Measurements from ENCODE around the gene SPOCK1.

Gene SPOCK1

DNA sequence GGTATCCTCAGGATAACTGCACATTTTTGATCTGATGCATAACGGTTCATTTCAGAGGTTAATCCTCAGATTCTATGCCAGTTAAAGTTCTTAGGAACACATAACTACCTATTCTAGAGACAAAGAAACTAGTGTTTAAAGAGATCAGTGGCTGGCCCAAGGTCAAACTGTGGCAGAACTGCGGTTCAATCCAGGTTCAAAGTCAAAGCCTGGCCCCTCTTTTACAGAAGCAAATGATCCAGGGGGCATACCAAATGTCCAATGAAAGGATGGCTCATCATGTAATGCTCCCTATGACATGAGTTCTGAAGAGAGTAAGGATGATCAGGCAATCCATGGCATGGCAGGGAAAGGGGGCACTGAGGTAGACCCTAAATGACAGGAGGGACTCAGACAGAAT lies 283.3 kb downstream of the SPOCK1 start:
- no peak for DNase-seq

DNA sequence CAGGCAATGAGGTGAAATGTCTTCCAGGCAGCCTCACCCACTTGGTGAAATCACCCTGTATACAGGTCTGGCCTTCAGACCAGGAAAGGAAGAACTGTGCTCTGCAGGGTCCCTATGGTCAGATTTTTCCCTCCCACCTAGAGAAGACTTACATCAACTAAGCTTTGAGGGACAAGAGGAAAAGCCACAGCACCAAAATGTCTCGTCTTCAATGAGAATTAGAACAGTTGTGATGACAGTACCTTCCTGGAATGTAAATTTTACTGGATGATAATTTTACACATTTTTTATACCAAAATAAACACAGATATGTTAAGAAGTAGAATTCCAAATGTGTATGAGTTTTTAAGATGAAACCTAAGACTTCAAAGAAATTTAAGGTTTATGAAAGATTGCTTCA lies 283.9 kb downstream of the SPOCK1 start:
- DNase-seq = no peak

DNA sequence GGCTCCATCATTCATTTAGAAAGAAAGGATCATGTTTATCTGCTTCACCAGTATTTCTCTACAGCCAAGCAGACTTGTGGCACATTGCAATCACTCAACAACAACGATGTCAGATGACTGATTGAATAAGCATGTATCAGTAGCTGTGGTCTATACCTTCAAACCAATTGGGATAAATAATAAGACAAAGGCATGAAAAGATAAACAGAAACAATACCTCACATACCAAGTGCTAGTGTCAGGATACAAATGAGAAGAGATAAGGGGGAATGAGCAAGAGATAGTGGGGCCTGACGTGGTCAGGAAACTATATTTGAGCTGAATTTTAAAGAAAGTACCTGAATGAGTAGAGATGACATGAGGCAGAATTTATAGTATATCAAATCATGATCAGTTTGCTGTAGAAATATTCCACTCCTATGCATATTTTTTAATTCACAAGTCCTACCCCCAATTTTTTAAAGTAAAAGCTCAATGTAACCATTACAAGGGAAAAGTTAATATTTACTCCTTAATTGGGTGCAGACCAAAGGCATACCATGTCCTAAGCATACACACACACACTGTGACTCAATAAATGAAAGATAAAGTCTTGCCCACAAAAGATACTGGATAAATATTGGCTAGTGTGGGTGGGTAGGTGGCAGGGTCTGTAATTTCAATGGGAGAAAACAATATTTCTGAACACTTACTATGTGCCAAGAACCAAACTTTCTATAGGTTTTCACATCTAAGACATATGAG lies 284.5 kb downstream of the SPOCK1 start:
- no peak for DNase-seq

DNA sequence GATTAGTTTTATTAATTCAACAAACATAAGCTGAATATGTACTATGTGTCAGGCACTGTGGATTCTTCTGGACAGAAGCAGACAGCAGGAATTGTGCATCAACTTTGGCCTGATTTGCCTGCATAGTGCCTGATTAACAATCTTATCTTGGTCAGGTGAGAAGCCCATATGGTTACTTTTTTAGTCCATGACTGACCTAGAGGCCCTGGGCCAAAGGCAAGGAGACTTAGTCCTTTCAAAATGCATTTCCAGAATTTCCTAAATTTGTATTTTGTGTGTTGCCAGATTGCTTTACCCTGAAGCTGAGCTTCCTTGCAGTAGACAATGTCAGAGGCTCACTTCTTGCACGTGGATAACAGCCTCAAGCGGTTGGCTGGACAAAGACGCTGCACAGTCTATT lies 286.7 kb downstream of the SPOCK1 start:
- no peak for DNase-seq

DNA sequence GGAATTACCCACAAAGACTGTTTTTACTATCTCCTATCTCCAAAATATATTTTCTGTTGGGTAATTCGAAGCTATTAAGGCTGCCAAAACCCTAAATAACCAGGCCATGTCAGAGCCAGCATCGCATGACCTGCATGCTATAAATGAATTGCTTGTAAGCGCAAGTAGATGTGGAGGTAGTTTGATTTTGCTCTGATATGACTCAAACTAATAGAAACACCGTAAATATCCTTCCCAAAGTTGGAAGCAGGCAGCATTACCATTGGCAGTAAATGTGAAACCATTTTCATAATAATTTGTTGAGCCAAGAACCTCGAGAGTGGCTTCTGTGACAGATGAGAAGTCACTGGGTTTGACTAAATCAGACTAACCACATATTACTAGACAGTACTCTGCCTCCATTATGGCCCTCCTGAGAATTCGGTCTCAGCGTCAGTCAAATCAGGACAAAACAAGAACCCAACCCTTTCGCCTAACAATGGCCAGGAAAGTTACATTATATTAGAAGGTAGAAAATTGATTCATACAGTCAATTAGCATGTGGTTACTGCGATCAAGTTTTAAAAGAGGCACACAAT lies 289.8 kb downstream of the SPOCK1 start:
- DNase-seq = no peak

DNA sequence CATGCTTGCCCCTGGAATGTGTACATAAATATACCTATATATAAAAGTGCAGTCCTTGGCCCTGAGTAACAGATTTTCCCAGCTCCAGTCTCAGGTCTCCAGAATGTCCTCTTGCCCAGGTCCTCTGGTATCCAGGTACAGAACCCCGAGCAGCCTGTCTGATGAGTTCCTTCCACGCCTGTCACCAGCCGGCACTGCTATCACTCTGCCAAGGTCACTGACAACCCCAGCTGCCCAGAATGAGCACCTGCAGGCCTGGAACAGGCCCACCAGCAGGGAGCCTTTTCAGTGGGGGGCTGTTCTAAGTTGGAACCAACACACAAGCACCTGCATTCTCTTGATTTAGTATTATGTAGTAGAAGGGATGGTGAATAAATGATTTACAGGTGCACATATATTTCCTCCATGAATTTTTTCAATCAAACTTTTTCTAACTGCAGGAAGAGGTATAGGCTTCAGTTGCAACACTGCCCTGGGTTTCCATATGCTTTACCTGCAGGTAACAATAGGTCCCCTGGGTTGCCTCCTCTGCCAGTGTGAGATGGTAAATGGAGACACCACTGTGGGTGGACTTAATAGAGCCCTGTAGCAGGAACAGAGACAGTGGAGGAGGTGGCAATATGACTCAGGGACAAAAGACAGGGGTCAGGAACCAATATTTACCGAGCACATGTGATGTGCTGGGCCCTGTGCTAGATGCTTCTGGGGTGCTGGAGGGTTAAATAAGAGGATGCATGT lies 291.9 kb downstream of the SPOCK1 start:
- no peak for DNase-seq

DNA sequence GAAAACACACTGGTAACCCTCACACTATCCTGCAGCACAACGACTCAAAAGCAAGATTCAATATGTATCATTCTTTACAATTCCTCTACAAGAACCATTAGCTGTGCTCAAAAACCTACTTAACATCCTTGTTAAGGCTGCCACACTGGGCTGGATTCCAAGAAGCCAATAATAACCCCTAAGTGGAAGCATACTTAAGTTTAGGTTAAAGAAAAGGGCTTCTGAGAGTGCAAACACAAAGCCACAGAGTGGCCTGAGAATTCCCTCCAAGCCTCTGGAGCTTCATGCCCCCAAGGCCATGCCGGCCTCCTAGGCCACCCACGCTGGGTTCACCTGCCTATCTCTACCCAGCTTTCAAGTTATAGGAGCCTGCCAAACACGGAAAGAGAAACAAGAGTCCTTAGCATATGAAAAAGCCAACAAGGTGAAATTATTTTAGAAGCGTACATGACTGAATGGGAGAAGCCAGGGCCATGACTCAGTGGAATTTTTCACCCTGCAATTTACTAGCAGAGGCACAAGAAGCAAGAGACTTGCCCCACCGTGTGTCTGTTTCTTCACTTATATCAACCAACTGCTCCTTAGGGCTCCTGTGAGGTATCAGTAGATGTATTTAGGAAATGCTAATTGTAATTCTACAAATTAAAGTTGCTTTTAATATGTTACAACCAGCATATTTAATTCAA lies 293.0 kb downstream of the SPOCK1 start:
- DNase-seq = no peak

DNA sequence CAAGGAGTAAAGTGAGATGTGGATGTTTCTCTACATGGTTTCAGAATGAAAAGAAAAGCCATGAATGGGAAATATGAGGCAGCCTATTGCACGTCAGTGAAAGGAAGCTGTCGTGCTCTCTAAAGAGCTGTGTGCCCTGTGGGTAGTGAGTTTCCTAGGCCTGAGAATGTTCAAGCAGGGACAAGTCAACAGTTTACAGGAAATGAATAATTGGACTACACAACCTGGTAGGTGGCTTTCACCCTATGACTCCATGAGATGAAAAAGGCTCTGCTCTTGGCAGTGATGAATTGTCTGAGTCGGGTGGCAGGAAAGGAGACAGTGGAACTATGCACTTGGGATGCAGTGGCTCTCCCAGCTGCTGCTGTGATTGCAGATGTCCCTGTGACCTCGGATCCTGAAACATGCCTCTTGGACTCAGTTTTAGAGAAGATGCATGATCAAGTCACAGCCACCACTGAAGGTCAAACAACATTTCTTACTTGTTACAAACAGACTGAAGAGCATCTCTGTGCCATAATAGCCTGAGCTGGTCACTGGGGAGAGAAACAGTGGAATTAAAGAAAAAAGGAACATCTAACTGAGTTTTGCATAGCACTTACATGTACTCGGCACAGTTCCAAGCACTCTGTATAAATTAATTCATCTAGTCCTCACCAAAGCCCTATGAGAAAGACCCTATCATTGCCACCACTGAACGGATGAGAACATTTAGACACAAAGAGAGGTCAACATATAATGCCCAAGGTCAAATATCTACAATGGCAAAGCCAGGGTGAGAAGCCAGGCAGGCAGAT lies 293.7 kb downstream of the SPOCK1 start:
- no peak for DNase-seq

DNA sequence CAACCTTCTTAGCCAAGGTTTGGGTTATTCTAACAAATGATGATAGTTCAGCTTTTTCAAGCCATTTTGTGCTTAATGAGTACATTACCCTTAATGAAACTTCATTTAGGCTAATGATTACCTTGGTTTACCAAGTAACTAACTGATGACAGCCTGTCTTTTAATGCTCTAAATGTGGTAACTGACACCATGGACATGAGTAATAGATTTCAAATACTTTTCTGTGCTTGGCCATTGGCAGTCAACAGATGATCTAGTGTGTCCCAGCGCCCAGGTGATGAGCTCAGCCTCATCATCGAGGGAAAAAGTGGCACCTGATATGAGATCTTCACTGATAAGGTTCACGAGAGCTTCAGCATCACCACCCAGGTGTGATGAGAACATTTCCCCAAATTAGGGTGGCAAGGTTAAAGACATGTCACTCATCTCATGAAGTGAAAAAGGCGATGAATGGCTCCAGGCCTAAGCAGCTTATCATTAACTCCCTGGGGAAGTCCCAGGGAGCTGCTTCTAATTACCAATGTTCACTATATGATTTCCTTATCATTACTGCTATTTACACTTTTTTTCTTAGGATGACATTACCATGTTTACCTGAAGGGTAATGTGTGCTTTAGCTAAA lies 296.0 kb downstream of the SPOCK1 start:
- DNase-seq = no peak

DNA sequence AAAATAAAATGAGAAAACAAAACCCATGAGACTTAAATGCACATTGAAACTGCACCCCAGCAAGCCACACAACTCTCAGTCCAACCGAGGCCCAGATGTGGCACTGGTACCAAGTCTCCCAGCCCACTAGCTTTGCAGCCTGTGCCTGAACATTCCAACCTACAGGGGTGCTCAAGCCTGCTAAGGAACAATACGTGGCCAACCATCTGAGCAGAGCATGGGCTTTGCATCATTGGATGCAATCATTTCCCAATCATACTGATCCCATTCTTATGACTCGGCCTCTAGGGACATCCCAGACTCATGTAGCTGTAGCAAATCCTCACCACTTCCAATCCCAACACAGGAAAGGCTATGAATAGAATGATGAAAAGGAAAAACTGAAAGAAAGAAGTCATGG lies 297.2 kb downstream of the SPOCK1 start:
- no peak for DNase-seq

DNA sequence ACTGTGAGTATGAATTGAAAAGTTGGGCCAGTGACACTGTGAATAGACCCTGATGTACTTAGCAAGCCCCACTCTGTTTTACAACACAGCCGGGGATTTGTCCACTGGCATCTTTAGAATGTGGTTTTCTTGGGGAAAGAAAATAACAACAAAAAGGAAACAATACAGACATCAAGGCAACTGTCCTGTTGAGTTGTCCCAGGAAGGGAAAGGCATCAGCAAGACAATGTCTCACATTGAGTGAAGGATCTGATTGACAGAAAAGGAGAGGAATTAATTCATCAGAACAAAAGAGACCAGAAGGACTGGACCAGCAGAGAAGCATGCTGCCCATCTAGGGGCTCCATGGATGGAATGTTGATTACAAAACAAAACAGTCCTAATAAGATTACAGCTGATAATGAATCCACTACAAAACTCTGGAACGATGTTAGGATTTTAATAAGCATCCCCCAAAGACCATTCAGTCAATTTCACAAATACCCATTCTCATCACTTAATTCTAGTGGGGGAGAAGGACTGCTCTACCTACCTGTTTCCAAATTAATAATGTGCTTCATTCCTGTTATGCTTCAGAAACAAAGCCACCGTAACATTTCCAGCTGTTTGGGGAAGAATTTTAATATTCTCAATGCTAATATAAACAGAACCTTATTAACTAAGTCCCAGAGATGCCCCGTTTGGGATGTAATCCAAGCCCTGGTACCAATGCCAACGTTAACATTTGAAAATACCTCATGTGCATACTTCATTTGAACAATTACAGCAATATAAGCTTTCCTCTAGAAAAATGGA lies 298.0 kb downstream of the SPOCK1 start:
- DNase-seq = no peak

DNA sequence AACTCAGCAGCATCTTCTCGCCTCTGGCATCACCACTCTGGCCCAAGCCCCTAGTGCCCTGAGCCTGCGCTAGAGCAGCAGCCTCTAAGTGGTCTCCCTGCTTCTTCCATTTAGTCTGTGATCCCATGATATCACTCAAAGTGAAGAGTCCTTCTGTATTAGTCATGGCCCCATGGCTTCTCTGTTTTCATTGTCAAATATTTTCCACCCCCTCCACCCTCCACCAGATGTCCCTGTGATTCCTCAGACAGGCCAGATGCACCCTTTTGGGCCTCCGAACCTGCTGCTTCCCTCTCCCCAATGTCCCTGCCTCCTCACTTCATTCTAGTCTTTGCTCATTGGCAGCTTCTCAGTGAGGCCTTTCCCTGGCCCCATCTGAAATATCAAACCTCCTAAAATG lies 299.2 kb downstream of the SPOCK1 start:
- DNase-seq = no peak

DNA sequence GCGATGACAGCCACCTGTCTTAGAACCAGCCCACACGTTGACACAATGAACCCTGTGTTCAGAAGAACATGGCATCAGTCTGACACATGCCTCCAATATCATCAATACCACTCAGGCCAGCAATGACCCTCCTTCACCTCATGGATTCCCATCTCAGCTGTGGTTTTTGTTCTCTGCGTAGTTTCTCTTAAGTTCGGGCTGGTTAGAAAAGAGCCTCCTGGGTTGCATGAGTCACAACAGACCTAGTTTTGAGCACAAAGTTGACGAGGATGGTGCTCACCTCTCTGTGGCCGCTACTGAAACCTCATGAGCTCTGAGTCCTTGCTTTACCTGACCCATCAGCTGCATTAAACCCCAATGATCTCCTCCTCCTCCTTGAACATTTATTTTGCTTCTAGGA lies 299.9 kb downstream of the SPOCK1 start:
- DNase-seq = no peak

DNA sequence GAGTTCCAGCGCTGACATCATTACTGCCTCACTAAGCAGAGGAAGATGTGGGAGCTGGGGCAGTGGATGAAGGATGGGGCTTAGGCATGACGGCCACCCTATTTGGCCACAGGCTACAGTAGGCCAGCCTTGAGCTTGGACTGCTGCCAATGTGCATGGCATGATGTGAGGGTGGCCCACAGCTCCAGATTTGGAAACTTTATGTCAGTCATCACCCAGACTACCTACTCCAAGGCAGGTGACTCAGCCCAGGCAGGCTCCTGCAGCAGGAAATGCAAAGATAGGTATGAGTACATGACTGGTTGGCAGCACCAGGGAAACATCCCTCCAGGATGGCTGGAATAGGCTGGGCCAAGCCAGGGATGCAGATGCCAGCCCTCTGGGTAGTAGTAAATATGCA lies 303.6 kb downstream of the SPOCK1 start:
- no peak for DNase-seq

DNA sequence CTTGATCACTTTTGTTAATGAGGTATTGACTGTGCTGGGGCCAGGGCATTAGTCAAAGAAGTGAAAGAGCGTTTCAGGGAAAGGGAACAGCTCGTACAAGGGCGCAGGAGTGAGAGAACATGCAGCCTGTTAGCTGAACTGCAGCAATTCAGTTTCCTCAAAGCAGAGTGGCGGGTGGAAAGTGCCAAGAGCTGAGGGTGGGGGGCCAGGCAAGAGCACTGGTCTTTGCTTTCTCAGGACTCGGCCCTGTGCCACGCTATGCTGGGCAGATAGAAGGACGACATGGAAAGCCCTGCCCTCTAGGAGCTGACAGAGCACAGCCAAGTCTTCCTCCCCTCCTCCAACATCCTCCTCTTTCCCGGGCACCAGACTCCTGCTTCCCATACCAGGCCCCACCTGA lies 304.8 kb downstream of the SPOCK1 start:
- DNase-seq = no peak

DNA sequence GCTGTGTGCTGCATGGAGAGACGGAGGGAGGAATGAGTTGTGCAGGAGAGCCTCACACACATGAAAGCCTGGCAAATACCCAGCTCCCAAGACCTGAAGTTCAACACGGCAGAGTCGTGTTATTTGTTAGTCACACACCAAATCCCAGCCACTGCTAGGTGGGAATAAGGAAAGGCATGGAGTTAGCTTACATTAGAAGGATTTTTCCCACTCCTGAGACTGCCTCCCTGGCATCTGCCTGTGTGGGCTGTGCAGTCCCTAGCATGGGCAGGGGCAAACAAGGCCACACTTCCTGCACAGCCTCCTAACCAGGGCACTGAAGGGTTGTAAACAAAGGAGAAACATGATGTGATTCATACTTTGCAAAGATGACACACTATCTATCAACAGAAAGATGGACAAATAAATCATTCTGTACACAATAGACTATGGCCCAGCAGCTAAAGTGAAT lies 306.8 kb downstream of the SPOCK1 start:
- no peak for DNase-seq

DNA sequence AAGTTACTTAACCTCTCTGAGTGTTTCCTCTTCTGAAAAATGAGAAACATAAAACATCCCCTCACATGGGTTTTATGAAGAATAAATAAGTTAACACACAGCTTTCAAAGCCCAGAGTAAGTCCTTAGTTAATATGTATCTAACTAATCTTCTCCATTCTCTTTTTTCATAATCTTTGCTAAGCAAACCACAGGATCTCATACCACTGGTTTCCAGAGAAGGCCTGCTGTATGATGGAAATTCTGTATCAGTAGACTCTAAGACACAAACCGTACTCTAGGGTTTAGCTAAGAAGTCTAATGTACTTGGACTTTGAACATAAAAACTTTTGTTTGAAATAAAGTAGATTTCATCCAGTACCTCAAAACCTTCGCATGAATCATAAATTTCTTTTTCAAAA lies 307.9 kb downstream of the SPOCK1 start:
- DNase-seq = no peak

DNA sequence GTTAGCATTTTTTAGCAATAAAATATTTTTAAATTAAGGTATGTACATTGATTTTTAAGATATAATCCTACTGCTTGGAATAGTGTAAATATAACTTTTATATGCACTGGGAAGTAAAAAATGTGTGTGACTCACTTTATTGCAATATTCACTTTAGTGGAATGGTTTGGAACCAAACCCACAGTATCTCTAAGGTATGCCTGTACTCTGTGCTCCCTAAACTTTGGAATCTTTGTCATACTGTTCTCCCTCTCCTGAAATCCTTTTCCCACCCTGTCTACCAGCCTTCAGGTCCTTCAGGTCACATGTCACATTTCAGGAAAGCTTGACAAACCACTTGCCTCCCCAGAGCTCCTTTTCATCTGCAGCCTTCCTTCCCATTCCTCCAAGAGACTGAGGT lies 308.7 kb downstream of the SPOCK1 start:
- DNase-seq = no peak

DNA sequence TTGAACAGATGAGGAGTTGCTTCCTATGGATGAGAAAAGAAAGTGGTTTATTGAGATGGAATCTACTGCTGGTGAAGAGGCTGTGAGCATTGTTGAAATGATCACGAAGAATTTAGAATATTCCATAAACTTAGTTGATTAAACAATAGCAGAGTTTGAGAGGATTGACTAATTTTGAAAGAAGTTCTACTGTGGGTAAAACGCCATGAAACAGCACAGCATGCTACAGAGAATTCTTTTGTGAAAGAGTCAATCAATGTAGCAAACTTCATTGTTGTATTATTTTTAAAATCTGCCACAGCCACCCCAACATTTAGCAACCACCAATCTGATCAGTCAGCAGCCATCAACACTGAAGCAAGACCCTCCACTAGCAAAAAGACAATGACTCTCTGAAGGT lies 309.1 kb downstream of the SPOCK1 start:
- no peak for DNase-seq

DNA sequence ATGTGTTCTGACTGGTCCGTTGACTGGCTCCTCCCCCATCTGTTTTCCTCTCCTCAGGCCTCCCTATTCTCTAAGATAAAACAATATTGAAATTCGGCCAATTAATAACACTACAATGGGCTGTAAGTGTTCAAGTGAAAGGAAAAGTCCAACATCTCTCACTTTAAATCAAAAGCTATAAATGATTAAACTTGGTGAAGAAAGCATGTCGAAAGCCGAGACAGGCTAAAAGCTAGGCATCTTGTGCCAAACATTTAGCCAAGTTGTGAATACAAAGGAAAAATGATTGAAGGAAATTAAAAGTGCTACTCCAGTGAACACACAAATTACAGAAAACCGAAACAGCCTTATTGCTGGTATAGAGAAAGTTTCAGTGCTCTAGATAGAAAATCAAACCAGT lies 310.6 kb downstream of the SPOCK1 start:
- no peak for DNase-seq

DNA sequence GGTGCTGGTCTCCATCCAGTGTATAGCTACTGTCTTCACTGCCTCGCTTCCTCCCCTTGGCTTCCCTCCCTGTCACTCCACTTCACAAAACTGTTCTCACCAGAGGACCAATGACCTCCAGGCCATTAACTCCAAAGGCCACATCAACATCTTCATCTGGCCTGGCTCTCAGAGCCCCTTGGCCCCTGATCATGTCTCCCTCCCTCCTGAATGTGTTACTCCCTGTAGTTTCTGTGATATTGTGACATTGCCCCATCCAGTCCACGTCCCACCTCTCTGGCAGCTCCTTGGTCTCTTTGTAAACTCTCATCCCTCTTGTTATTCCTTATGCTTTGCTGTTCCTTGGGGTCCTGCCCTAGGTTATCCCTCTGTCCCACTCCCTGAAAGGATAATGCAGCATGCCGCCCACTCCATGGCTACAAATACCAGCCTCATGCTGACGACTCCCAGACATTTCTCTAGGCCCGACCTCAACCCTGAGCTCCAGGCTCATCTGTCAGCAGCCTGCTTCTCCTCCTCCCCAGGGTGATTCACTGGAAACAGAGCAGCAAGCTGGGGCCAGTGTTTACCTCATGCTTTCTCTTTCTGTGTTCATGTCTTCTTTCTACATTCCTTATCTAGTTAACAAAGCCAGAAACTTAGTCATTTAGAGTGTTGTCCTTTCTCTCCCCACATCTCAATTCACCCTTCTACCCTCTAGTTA lies 312.2 kb downstream of the SPOCK1 start:
- DNase-seq = no peak

Measured in stimulated activated CD4-positive, alpha-beta T cell treated with anti-CD3 and anti-CD28 coated beads, Interleukin-15, amount 100 ng/mL, for 24 hours (primary cell).